Liver (tissue), 3 donors: Measurements from ENCODE around the gene PARD3.

Experiments used
- CTCF ChIP-seq: fragments of 150-350 bp; IDR thresholded peaks from 2 replicates; pipeline ENCODE4 v1.5.1; 2017; ENCODE audit warnings: improper control_type of control experiment, low read depth, low read length; ENCODE audit not compliant: missing input control
- NR2F2 ChIP-seq: IDR thresholded peaks from 2 replicates; pipeline ENCODE4 v1.6.1; 2016; ENCODE audit warnings: antibody characterized with exemption
- TAF1 ChIP-seq: conservative IDR thresholded peaks from 2 replicates; pipeline ENCODE4 v1.6.1; 2016; ENCODE audit warnings: antibody characterized with exemption, mild to moderate bottlenecking
- donor health status: healthy.
- donor health status: healthy.

- TF ChIP-seq CTCF = no peak
- TF ChIP-seq TAF1 = no peak
- no peak for TF ChIP-seq NR2F2
These were observed 300.8 kb downstream of the PARD3 start for GRCh38 chr10:34514290-34514689.
